Mesenchymal stem cell (in vitro differentiated cells and primary cell): ENCODE measurements around the gene DOC2B. TPM values are rescaled to one million over a fixed set of nuclear protein-coding genes. Genes with fewer than 3 reads are reported as not detected.

Source experiments
- DNase-seq: peaks from one replicate; pipeline ENCODE4 v3.0.0-alpha.2; 2013
- H2AFZ ChIP-seq: one replicate; pipeline ENCODE4 v1.6.1; 2013; ENCODE audit warnings: low read depth, mild to moderate bottlenecking, control low read depth, inconsistent platforms, low read length, moderate library complexity
- H2AK5ac ChIP-seq: 2 replicates; pipeline ENCODE4 v1.6.1; 2013; ENCODE audit warnings: low read length, moderate library complexity, mild to moderate bottlenecking, inconsistent platforms; ENCODE audit not compliant: severe bottlenecking
- H2BK120ac ChIP-seq: one replicate; pipeline ENCODE4 v1.6.1; 2013; ENCODE audit warnings: low read depth, mild to moderate bottlenecking, inconsistent platforms, low read length, moderate library complexity
- H2BK12ac ChIP-seq, 2 experiments: one replicate each; pipeline ENCODE4 v1.6.1; 2013; ENCODE audit warnings: inconsistent platforms in 2 of 2, low read length in 2 of 2, mild to moderate bottlenecking in 2 of 2, moderate library complexity in 2 of 2, control low read depth in 1 of 2
- H2BK15ac ChIP-seq: one replicate; pipeline ENCODE4 v1.6.1; 2013; ENCODE audit warnings: mild to moderate bottlenecking, low read depth, inconsistent platforms; ENCODE audit not compliant: poor library complexity, severe bottlenecking
- H2BK5ac ChIP-seq: 2 replicates; pipeline ENCODE4 v1.6.1; 2013; ENCODE audit warnings: low read depth, mild to moderate bottlenecking, low read length, control low read depth, inconsistent platforms; ENCODE audit not compliant: poor library complexity, severe bottlenecking
- H3K14ac ChIP-seq, 2 experiments: one replicate each; pipeline ENCODE4 v1.6.1; 2013; ENCODE audit warnings: inconsistent platforms in 2 of 2, low read length in 2 of 2, control low read depth in 1 of 2, mild to moderate bottlenecking in 1 of 2, moderate library complexity in 1 of 2
- H3K18ac ChIP-seq, 2 experiments: one replicate each; pipeline ENCODE4 v1.6.1; 2013; ENCODE audit warnings: inconsistent platforms in 2 of 2, low read length in 2 of 2, control low read depth in 1 of 2, low read depth in 1 of 2, mild to moderate bottlenecking in 1 of 2
- H3K23ac ChIP-seq, 2 experiments: one replicate each; pipeline ENCODE4 v1.6.1; 2013; ENCODE audit warnings: inconsistent platforms in 2 of 2, low read length in 2 of 2, mild to moderate bottlenecking in 2 of 2, moderate library complexity in 2 of 2, control low read depth in 1 of 2
- H3K27ac ChIP-seq: 2 replicates; pipeline ENCODE4 v1.5.1; 2013; ENCODE audit warnings: mild to moderate bottlenecking, moderate library complexity, low read length, control low read depth, inconsistent platforms; ENCODE audit not compliant: poor library complexity, severe bottlenecking
- H3K27me3 ChIP-seq, 2 experiments: 2 replicates each; pipeline versions ENCODE4 v1.6.1 to v1.7.0; 2013; ENCODE audit warnings: low read length in 2 of 2, mild to moderate bottlenecking in 2 of 2, moderate library complexity in 2 of 2, control low read depth in 1 of 2, inconsistent platforms in 1 of 2; ENCODE audit not compliant: control insufficient read depth in 1 of 2, insufficient read depth in 1 of 2
- H3K36me3 ChIP-seq, 2 experiments: 2 replicates each; pipeline versions ENCODE4 v1.6.1 to v1.7.0; 2013; ENCODE audit warnings: low read length in 2 of 2, control low read depth in 1 of 2, inconsistent platforms in 1 of 2, low read depth in 1 of 2, mild to moderate bottlenecking in 1 of 2; ENCODE audit not compliant: insufficient read depth in 2 of 2, control insufficient read depth in 1 of 2
- H3K4ac ChIP-seq, 2 experiments: one replicate each; pipeline ENCODE4 v1.6.1; 2013; ENCODE audit warnings: inconsistent platforms in 2 of 2, low read length in 2 of 2, mild to moderate bottlenecking in 2 of 2, moderate library complexity in 2 of 2, control low read depth in 1 of 2, low read depth in 1 of 2
- H3K4me1 ChIP-seq: 2 replicates; pipeline ENCODE4 v1.6.1; 2013; ENCODE audit warnings: low read depth, low read length, control low read depth; ENCODE audit not compliant: control insufficient read depth, insufficient read depth
- H3K4me2 ChIP-seq: 2 replicates; pipeline ENCODE4 v1.6.1; 2013; ENCODE audit warnings: low read length, mild to moderate bottlenecking, inconsistent platforms; ENCODE audit not compliant: poor library complexity, severe bottlenecking
- H3K4me3 ChIP-seq, 2 experiments: 2 replicates each; pipeline versions ENCODE4 v1.5.1 to v1.7.0; 2013; ENCODE audit warnings: low read length in 2 of 2, mild to moderate bottlenecking in 2 of 2, control low read depth in 1 of 2, low read depth in 1 of 2; ENCODE audit not compliant: insufficient read depth in 1 of 2
- H3K79me1 ChIP-seq: replicated peaks from 2 replicates; pipeline ENCODE4 v1.6.1; 2013; ENCODE audit warnings: mild to moderate bottlenecking, control low read depth, low read length, inconsistent platforms; ENCODE audit not compliant: poor library complexity, severe bottlenecking
- H3K9ac ChIP-seq: 2 replicates; pipeline ENCODE4 v1.7.0; 2013; ENCODE audit warnings: mild to moderate bottlenecking, low read length, moderate library complexity
- H3K9me3 ChIP-seq: 2 replicates; pipeline ENCODE4 v1.7.0; 2013; ENCODE audit warnings: mild to moderate bottlenecking, low read length; ENCODE audit not compliant: control insufficient read depth
- H4K8ac ChIP-seq: one replicate; pipeline ENCODE4 v1.6.1; 2013; ENCODE audit warnings: inconsistent platforms, mild to moderate bottlenecking, low read length, moderate library complexity
- H4K91ac ChIP-seq: one replicate; pipeline ENCODE4 v1.6.1; 2013; ENCODE audit warnings: mild to moderate bottlenecking, low read length, inconsistent platforms
- WGBS: methylation state at CpG from one replicate; pipeline ENCODE4 v1.1.7; 2013; ENCODE audit warnings: mixed read lengths; 5-methylcytosine and 5-hydroxymethylcytosine counted together
- polyA plus RNA-seq, 2 experiments: library from polyadenylated mRNA; stranded (reverse); fragments of 200-250 nt; gene quantifications; one replicate each; pipeline ENCODE4 v1.2.3, GENCODE V29; 2013

Gene DOC2B
- not detected for polyA plus RNA-seq (2013, experiment 1 of 2)
- 0.01 TPM for polyA plus RNA-seq (2013, experiment 2 of 2)

GRCh38 chr17:181245-182049 is at the start of gene DOC2B:
TSS of gene DOC2B (minus strand) at chr17:181650. CDS start at chr17:181479, 171 bp downstream.
- Histone ChIP-seq H3K4me2 (peak within 1 kb of the TSS; percentile 73), H2BK15ac (no peak within 1 kb of the TSS), H3K9me3 (no peaks in the 10 kb centered on the region), H4K8ac (no peak within 1 kb of the TSS), H2AFZ (no peak within 1 kb of the TSS), H3K14ac (no peak within 1 kb of the TSS), H3K36me3 (peaks cover 0 to 6% of the 10 kb centered on the region in 2 experiments), H3K18ac (no peak within 1 kb of the TSS), H3K4me3 (peak within 1 kb of the TSS; percentile 28 to 41), H3K9ac (no peak within 1 kb of the TSS), H3K27me3 (peaks cover 72 to 77% of the 10 kb centered on the region in 2 experiments), H3K4me1 (peaks cover 17% of the 10 kb centered on the region), H2AK5ac (no peak within 1 kb of the TSS), H2BK5ac (no peak within 1 kb of the TSS), H3K27ac (no peak within 1 kb of the TSS), H2BK12ac (no peak within 1 kb of the TSS), H3K79me1 (no peaks in the 10 kb centered on the region), H3K4ac (no peak within 1 kb of the TSS), H2BK120ac (no peak within 1 kb of the TSS), H4K91ac (no peak within 1 kb of the TSS), H3K23ac (no peak within 1 kb of the TSS)
- DNase-seq, result peak; percentile 48
- 8% methylated on average over 113 of the region's 120 CpGs for WGBS

GRCh38 chr17:230395-230770 is 48.9 kb upstream of the DOC2B start:
- H3K27me3 ChIP-seq, result peaks cover 0 to 19% of the 10 kb centered on the region in 2 experiments
- H4K91ac ChIP-seq, result no peak overlapping the region
- H3K27ac ChIP-seq, result no peak overlapping the region
- no peak overlapping the region for H2BK15ac ChIP-seq
- H2AFZ ChIP-seq, result no peak overlapping the region
- 86% methylated on average over 7 of the region's 7 CpGs for WGBS
- no peak overlapping the region for H3K14ac ChIP-seq
- no peak overlapping the region for H2AK5ac ChIP-seq
- H3K4me1 ChIP-seq, result peaks cover 27% of the 10 kb centered on the region
- H2BK120ac ChIP-seq, result no peak overlapping the region
- H3K23ac ChIP-seq, result no peak overlapping the region
- H3K4ac ChIP-seq, result no peak overlapping the region
- H3K36me3 ChIP-seq, result peaks cover 0 to 3% of the 10 kb centered on the region in 2 experiments
- no peak overlapping the region for H3K18ac ChIP-seq
- H3K79me1 ChIP-seq, result no peaks in the 10 kb centered on the region
- no peak overlapping the region for H3K9ac ChIP-seq
- H3K9me3 ChIP-seq, result no peaks in the 10 kb centered on the region
- H2BK12ac ChIP-seq, result no peak overlapping the region
- H3K4me3 ChIP-seq, result no peak overlapping the region
- no peak overlapping the region for H4K8ac ChIP-seq
- no peak for DNase-seq
- no peak overlapping the region for H2BK5ac ChIP-seq
- no peak overlapping the region for H3K4me2 ChIP-seq

GRCh38 chr17:229709-230394 is 48.4 kb upstream of the DOC2B start:
- H2BK120ac ChIP-seq, result no peak overlapping the region
- no peaks in the 10 kb centered on the region for H3K9me3 ChIP-seq
- H2BK15ac ChIP-seq, result peak overlapping the region; percentile 37
- H3K9ac ChIP-seq, result no peak overlapping the region
- H3K4me3 ChIP-seq, result no peak overlapping the region
- H2AFZ ChIP-seq, result no peak overlapping the region
- H3K14ac ChIP-seq, result peak overlapping the region in 1 of 2 experiments; percentile 35
- no peak overlapping the region for H3K18ac ChIP-seq
- H3K23ac ChIP-seq, result no peak overlapping the region
- no peaks in the 10 kb centered on the region for H3K79me1 ChIP-seq
- H3K27me3 ChIP-seq, result peaks cover 0 to 23% of the 10 kb centered on the region in 2 experiments
- DNase-seq, result no peak
- H4K91ac ChIP-seq, result no peak overlapping the region
- H3K36me3 ChIP-seq, result peaks cover 0 to 3% of the 10 kb centered on the region in 2 experiments
- peak overlapping the region; percentile 38 for H4K8ac ChIP-seq
- no peak overlapping the region for H3K27ac ChIP-seq
- H2BK5ac ChIP-seq, result no peak overlapping the region
- no peak overlapping the region for H2BK12ac ChIP-seq
- peaks cover 27% of the 10 kb centered on the region for H3K4me1 ChIP-seq
- H2AK5ac ChIP-seq, result peak overlapping the region; percentile 8
- WGBS, result 93% methylated on average over 9 of the region's 15 CpGs
- no peak overlapping the region for H3K4me2 ChIP-seq
- H3K4ac ChIP-seq, result no peak overlapping the region
